ENCODE measurements around the gene GAPDHS. TPM values are rescaled to one million over a fixed set of nuclear protein-coding genes. Genes with fewer than 3 reads are reported as not detected.

Gene GAPDHS
- total and polyA plus RNA-seq, 2 of the 13 experiments (the other 11 are each of a cell fraction or from before 2014, with no cell fraction given): not detected

- TF ChIP-seq CSRNP2 (CRISPR knock-in tag; conservative IDR thresholded peaks at IDR 0.05; ENCODE audit: low read depth): no peak
- TF ChIP-seq ZNF530 (CRISPR knock-in tag; IDR thresholded peaks at IDR 0.05; ENCODE audit: low read depth): no peak
- no peak for TF ChIP-seq MTF1 (CRISPR knock-in tag; IDR thresholded peaks at IDR 0.05)
- TF ChIP-seq, protein P1, sequence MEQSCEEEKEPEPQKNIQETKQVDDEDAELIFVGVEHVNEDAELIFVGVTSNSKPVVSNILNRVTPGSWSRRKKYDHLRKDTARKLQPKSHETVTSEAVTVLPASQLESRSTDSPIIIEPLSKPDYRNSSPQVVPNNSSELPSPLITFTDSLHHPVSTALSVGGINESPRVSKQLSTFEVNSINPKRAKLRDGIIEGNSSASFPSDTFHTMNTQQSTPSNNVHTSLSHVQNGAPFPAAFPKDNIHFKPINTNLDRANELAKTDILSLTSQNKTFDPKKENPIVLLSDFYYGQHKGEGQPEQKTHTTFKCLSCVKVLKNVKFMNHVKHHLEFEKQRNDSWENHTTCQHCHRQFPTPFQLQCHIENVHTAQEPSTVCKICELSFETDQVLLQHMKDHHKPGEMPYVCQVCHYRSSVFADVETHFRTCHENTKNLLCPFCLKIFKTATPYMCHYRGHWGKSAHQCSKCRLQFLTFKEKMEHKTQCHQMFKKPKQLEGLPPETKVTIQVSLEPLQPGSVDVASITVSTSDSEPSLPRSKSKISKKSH (CRISPR knock-in tag; IDR thresholded peaks at IDR 0.05; ENCODE audit: borderline replicate concordance): no peak
- 0 out of 2 replicates have a peak, but pooled peaks have one; percentile 17 for TF ChIP-seq ZBTB7A (CRISPR knock-in tag; IDR thresholded peaks at IDR 0.05)
- TF ChIP-seq IRX3 (CRISPR knock-in tag; IDR thresholded peaks at IDR 0.05; ENCODE audit: borderline replicate concordance, low read depth): no peak
- peak; percentile 33; the same call in 1 of the 2 replicates for TF ChIP-seq KAT7 (CRISPR knock-in tag; IDR thresholded peaks at IDR 0.05; ENCODE audit: borderline replicate concordance)
- no peak for TF ChIP-seq JDP2 (CRISPR knock-in tag; IDR thresholded peaks at IDR 0.05; ENCODE audit: borderline replicate concordance)
- TF ChIP-seq ZBTB14 (CRISPR knock-in tag; IDR thresholded peaks at IDR 0.05): peak; percentile 59; the same call in 1 of the 2 replicates
- TF ChIP-seq NR2C2 (CRISPR knock-in tag; IDR thresholded peaks at IDR 0.05; ENCODE audit: borderline replicate concordance): peak; percentile 74
- no peak for TF ChIP-seq GRHL1 (CRISPR knock-in tag; conservative IDR thresholded peaks at IDR 0.05)
- no peak for TF ChIP-seq TRIM22 (IDR thresholded peaks at IDR 0.05)
- TF ChIP-seq, protein P2, sequence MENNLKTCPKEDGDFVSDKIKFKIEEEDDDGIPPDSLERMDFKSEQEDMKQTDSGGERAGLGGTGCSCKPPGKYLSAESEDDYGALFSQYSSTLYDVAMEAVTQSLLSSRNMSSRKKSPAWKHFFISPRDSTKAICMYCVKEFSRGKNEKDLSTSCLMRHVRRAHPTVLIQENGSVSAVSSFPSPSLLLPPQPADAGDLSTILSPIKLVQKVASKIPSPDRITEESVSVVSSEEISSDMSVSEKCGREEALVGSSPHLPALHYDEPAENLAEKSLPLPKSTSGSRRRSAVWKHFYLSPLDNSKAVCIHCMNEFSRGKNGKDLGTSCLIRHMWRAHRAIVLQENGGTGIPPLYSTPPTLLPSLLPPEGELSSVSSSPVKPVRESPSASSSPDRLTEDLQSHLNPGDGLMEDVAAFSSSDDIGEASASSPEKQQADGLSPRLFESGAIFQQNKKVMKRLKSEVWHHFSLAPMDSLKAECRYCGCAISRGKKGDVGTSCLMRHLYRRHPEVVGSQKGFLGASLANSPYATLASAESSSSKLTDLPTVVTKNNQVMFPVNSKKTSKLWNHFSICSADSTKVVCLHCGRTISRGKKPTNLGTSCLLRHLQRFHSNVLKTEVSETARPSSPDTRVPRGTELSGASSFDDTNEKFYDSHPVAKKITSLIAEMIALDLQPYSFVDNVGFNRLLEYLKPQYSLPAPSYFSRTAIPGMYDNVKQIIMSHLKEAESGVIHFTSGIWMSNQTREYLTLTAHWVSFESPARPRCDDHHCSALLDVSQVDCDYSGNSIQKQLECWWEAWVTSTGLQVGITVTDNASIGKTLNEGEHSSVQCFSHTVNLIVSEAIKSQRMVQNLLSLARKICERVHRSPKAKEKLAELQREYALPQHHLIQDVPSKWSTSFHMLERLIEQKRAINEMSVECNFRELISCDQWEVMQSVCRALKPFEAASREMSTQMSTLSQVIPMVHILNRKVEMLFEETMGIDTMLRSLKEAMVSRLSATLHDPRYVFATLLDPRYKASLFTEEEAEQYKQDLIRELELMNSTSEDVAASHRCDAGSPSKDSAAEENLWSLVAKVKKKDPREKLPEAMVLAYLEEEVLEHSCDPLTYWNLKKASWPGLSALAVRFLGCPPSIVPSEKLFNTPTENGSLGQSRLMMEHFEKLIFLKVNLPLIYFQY (CRISPR knock-in tag; IDR thresholded peaks at IDR 0.05; ENCODE audit: borderline replicate concordance): no peak
- no peak for TF ChIP-seq ZSCAN29 (CRISPR knock-in tag; conservative IDR thresholded peaks at IDR 0.05)
- TF ChIP-seq ZNF207 (IDR thresholded peaks at IDR 0.05; ENCODE audit: borderline replicate concordance): no peak
- peak; percentile 90 for TF ChIP-seq TGIF2 (CRISPR knock-in tag; IDR thresholded peaks at IDR 0.05)
Measured at GRCh38 chr19:35545001-35545854, 12.0 kb downstream of the GAPDHS start, which contains the start of gene TMEM147 (continued).
